ENCODE data around the gene PRR5L.

- TF ChIP-seq, protein P1, sequence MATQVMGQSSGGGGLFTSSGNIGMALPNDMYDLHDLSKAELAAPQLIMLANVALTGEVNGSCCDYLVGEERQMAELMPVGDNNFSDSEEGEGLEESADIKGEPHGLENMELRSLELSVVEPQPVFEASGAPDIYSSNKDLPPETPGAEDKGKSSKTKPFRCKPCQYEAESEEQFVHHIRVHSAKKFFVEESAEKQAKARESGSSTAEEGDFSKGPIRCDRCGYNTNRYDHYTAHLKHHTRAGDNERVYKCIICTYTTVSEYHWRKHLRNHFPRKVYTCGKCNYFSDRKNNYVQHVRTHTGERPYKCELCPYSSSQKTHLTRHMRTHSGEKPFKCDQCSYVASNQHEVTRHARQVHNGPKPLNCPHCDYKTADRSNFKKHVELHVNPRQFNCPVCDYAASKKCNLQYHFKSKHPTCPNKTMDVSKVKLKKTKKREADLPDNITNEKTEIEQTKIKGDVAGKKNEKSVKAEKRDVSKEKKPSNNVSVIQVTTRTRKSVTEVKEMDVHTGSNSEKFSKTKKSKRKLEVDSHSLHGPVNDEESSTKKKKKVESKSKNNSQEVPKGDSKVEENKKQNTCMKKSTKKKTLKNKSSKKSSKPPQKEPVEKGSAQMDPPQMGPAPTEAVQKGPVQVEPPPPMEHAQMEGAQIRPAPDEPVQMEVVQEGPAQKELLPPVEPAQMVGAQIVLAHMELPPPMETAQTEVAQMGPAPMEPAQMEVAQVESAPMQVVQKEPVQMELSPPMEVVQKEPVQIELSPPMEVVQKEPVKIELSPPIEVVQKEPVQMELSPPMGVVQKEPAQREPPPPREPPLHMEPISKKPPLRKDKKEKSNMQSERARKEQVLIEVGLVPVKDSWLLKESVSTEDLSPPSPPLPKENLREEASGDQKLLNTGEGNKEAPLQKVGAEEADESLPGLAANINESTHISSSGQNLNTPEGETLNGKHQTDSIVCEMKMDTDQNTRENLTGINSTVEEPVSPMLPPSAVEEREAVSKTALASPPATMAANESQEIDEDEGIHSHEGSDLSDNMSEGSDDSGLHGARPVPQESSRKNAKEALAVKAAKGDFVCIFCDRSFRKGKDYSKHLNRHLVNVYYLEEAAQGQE (IDR thresholded peaks at IDR 0.05; ENCODE audit: insufficient replicate concordance, low read depth), result no peak
- TF ChIP-seq CTCF (IDR thresholded peaks at IDR 0.05; ENCODE audit: insufficient read depth, low read length), result no peak
- TF ChIP-seq GABPA (IDR thresholded peaks at IDR 0.05; ENCODE audit: low read depth), result no peak
- no peak for TF ChIP-seq POLR2AphosphoS5 (IDR thresholded peaks at IDR 0.05; ENCODE audit: low read depth)
These were observed 79.4 kb downstream of the PRR5L start for GRCh38 chr11:36375353-36376008.
